K562 (cell line): ENCODE data around the gene PIK3CG. TPM values are rescaled to one million over a fixed set of nuclear protein-coding genes. Genes with fewer than 3 reads are reported as not detected.

Source experiments
- CCAR2 ChIP-seq: fragments of 200-400 bp; formaldehyde crosslinking; IDR thresholded peaks from 2 replicates; pipeline ENCODE4 v1.6.1; 2017; ENCODE audit warnings: mild to moderate bottlenecking, low read depth, low read length
- COPS2 ChIP-seq: fragments of 450-650 bp; conservative IDR thresholded peaks from 2 replicates; pipeline ENCODE4 v1.6.1; 2016; ENCODE audit warnings: mild to moderate bottlenecking, moderate library complexity
- DNMT1 ChIP-seq: fragments of 450-650 bp; IDR thresholded peaks from 2 replicates; pipeline ENCODE4 v1.6.1; 2016; ENCODE audit warnings: antibody characterized with exemption, mild to moderate bottlenecking
- JUNB ChIP-seq: fragments of 450-650 bp; formaldehyde crosslinking; conservative IDR thresholded peaks from 2 replicates; pipeline ENCODE4 v1.4.0; 2020; ENCODE audit warnings: mild to moderate bottlenecking
- MAFF ChIP-seq: IDR thresholded peaks from 2 replicates; pipeline ENCODE4 v1.6.1; 2012; ENCODE audit warnings: low read length, improper control_type of control experiment
- MTA3 ChIP-seq: fragments of 450-650 bp; formaldehyde crosslinking; IDR thresholded peaks from 2 replicates; pipeline ENCODE4 v1.6.1; 2017; ENCODE audit warnings: mild to moderate bottlenecking, borderline replicate concordance
- NCOA4 ChIP-seq: fragments of 450-650 bp; IDR thresholded peaks from 2 replicates; pipeline ENCODE4 v1.6.1; 2018; ENCODE audit warnings: mild to moderate bottlenecking; ENCODE audit not compliant: partially characterized antibody
- RCOR1 ChIP-seq, 2 experiments: IDR thresholded peaks; 2 replicates each; pipeline ENCODE4 v1.6.1; 2012; ENCODE audit warnings: low read depth in 2 of 2, low read length in 2 of 2, borderline replicate concordance in 1 of 2, improper control_type of control experiment in 1 of 2
- SRSF1 ChIP-seq: fragments of 200-400 bp; formaldehyde crosslinking; IDR thresholded peaks from 2 replicates; pipeline ENCODE4 v1.6.1; 2017; ENCODE audit warnings: mild to moderate bottlenecking, low read depth, low read length, moderate library complexity
- SUPT5H ChIP-seq: fragments of 450-650 bp; IDR thresholded peaks from 2 replicates; pipeline ENCODE4 v1.6.1; 2016
- ZFP30 ChIP-seq: fragments of 250-450 bp; sonication (Bioruptor Pico); IDR thresholded peaks from 2 replicates; pipeline ENCODE4 v1.8.0; 2022; ENCODE audit warnings: moderate library complexity, mild to moderate bottlenecking, inconsistent platforms, borderline replicate concordance
- ZNF232 ChIP-seq: sonication (generic); formaldehyde crosslinking; IDR thresholded peaks from 2 replicates; pipeline ENCODE4 v1.8.0; 2022; ENCODE audit warnings: mild to moderate bottlenecking, missing genetic modification reagents
- ZNF707 ChIP-seq: fragments of 250-450 bp; sonication (Bioruptor Pico); conservative IDR thresholded peaks from 2 replicates; pipeline ENCODE4 v1.8.0; 2022; ENCODE audit warnings: inconsistent platforms, mild to moderate bottlenecking, moderate library complexity
- ZNF830 ChIP-seq: fragments of 250-450 bp; sonication (Bioruptor Pico); IDR thresholded peaks from 2 replicates; pipeline ENCODE4 v1.5.0; 2021; ENCODE audit warnings: mild to moderate bottlenecking
- polyA plus RNA-seq, 8 experiments: library from polyadenylated mRNA; depleted of rRNA in 4 of 8; stranded (reverse) in 5 of 8; unstranded in 3 of 8; fragments of >200 nt; fragmentation: Nextera tagmentation in 2 of 8; fragmentation: Illumina TruSeq in 1 of 8; extraction: Ambion mirVana in 2 of 8; extraction: Trizol in 1 of 8; gene quantifications; 2 replicates each; pipeline versions ENCODE4 v1.2.1 to v1.2.3, GENCODE V29; 2011 to 2014; ENCODE audit warnings: inconsistent platforms in 1 of 8, missing spikeins in 1 of 8
- total RNA-seq, 7 experiments: library from RNA; depleted of rRNA in 6 of 7; stranded (reverse); fragments of >200 nt in 6 of 7; fragmentation: Illumina TruSeq in 2 of 7; extraction: Trizol in 2 of 7; gene quantifications; 2 replicates each; pipeline versions ENCODE4 v1.2.1 to v1.2.3, GENCODE V29; 2011 to 2021; ENCODE audit warnings: low replicate concordance in 1 of 7
- TF ChIP-seq, protein P1 (sequence below): fragments of 450-650 bp; formaldehyde crosslinking; IDR thresholded peaks from 2 replicates; pipeline ENCODE4 v1.4.0; 2020; ENCODE audit warnings: mild to moderate bottlenecking, moderate library complexity
- TF ChIP-seq, protein P2 (sequence below): fragments of 450-650 bp; IDR thresholded peaks from 2 replicates; pipeline ENCODE4 v1.6.1; 2017; ENCODE audit warnings: mild to moderate bottlenecking, moderate library complexity
- TF ChIP-seq, protein P3 (sequence below), 2 experiments: fragments of 150-350 bp in 1 of 2; IDR thresholded peaks; 2 replicates each; pipeline ENCODE4 v1.6.1; 2012 to 2016; ENCODE audit warnings: low read depth in 2 of 2, low read length in 2 of 2, mild to moderate bottlenecking in 1 of 2, moderate library complexity in 1 of 2
- TF ChIP-seq, protein P4 (sequence below), 2 experiments: fragments of 450-650 bp in 1 of 2; sonication (generic) in 1 of 2; formaldehyde crosslinking; conservative IDR thresholded peaks; 2 replicates each; pipeline versions ENCODE4 v1.4.0 to v1.8.1; 2020 to 2022; ENCODE audit warnings: mild to moderate bottlenecking in 1 of 2, missing genetic modification reagents in 1 of 2
- TF ChIP-seq, protein P5 (sequence below), 2 experiments: fragments of 450-650 bp in 1 of 2; sonication (generic) in 1 of 2; formaldehyde crosslinking in 1 of 2; IDR thresholded peaks in 1 of 2; conservative IDR thresholded peaks in 1 of 2; 2 replicates each; pipeline versions ENCODE4 v1.6.1 to v1.8.1; 2016 to 2023; ENCODE audit warnings: mild to moderate bottlenecking in 2 of 2, moderate library complexity in 2 of 2, inconsistent platforms in 1 of 2, missing genetic modification reagents in 1 of 2

Gene PIK3CG
- total and polyA plus RNA-seq, 9 of the 15 experiments (the other 6 are each of a cell fraction or from before 2014, with no cell fraction given), result 5.3 to 42.5 (median 29.0) TPM

DNA sequence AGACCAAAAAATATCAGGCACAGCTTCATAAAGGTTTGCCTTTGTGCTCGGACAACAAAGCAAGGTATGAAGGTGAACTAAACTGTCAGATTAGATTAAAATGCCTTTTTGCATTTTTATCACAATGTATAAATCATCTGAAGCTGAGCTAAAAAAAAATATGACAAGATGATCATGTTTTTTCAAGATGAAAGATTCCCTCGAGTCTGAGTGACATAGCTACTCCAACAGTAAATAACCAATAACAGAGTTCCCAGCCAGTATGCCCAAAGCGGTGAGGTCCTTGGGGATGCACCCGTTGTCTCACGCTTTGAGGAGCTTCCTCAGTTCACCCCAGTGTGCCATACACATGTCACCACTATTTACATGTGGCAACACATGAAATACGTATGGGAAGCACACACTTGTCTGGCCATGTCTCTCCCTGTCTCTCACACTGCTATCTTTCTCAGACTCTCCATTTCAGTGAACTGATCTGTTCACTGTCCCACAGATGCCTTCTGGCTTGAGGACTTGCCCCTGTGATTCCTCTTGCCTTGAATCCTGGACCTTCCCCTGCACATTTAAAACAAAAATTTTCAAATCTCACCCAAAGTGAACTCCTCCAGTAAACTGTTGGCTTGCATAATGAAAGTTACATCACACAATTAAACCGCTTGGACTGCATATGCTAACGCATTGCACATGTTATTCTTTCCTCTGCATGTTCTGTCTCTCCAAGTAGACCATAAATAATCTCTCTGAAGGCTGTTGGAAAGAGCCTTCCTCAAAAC is 2.6 kb upstream of the PIK3CG start (continued):
- no peak for TF ChIP-seq CCAR2
- TF ChIP-seq, protein P1, sequence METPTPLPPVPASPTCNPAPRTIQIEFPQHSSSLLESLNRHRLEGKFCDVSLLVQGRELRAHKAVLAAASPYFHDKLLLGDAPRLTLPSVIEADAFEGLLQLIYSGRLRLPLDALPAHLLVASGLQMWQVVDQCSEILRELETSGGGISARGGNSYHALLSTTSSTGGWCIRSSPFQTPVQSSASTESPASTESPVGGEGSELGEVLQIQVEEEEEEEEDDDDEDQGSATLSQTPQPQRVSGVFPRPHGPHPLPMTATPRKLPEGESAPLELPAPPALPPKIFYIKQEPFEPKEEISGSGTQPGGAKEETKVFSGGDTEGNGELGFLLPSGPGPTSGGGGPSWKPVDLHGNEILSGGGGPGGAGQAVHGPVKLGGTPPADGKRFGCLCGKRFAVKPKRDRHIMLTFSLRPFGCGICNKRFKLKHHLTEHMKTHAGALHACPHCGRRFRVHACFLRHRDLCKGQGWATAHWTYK (CRISPR knock-in tag), result no peak
- no peak for TF ChIP-seq ZNF707 (CRISPR knock-in tag)
- TF ChIP-seq ZNF830, result no peak
- TF ChIP-seq ZFP30 (CRISPR knock-in tag), result no peak
- TF ChIP-seq DNMT1, result no peak
- no peak for TF ChIP-seq ZNF232 (CRISPR knock-in tag)
- TF ChIP-seq, protein P2, sequence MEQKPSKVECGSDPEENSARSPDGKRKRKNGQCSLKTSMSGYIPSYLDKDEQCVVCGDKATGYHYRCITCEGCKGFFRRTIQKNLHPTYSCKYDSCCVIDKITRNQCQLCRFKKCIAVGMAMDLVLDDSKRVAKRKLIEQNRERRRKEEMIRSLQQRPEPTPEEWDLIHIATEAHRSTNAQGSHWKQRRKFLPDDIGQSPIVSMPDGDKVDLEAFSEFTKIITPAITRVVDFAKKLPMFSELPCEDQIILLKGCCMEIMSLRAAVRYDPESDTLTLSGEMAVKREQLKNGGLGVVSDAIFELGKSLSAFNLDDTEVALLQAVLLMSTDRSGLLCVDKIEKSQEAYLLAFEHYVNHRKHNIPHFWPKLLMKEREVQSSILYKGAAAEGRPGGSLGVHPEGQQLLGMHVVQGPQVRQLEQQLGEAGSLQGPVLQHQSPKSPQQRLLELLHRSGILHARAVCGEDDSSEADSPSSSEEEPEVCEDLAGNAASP, result no peak
- TF ChIP-seq, protein P3, sequence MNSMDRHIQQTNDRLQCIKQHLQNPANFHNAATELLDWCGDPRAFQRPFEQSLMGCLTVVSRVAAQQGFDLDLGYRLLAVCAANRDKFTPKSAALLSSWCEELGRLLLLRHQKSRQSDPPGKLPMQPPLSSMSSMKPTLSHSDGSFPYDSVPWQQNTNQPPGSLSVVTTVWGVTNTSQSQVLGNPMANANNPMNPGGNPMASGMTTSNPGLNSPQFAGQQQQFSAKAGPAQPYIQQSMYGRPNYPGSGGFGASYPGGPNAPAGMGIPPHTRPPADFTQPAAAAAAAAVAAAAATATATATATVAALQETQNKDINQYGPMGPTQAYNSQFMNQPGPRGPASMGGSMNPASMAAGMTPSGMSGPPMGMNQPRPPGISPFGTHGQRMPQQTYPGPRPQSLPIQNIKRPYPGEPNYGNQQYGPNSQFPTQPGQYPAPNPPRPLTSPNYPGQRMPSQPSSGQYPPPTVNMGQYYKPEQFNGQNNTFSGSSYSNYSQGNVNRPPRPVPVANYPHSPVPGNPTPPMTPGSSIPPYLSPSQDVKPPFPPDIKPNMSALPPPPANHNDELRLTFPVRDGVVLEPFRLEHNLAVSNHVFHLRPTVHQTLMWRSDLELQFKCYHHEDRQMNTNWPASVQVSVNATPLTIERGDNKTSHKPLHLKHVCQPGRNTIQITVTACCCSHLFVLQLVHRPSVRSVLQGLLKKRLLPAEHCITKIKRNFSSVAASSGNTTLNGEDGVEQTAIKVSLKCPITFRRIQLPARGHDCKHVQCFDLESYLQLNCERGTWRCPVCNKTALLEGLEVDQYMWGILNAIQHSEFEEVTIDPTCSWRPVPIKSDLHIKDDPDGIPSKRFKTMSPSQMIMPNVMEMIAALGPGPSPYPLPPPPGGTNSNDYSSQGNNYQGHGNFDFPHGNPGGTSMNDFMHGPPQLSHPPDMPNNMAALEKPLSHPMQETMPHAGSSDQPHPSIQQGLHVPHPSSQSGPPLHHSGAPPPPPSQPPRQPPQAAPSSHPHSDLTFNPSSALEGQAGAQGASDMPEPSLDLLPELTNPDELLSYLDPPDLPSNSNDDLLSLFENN (IDR thresholded peaks at IDR 0.05; ENCODE audit: low read depth in 2 of 2, low read length in 2 of 2), result no peak
- TF ChIP-seq, protein P4, sequence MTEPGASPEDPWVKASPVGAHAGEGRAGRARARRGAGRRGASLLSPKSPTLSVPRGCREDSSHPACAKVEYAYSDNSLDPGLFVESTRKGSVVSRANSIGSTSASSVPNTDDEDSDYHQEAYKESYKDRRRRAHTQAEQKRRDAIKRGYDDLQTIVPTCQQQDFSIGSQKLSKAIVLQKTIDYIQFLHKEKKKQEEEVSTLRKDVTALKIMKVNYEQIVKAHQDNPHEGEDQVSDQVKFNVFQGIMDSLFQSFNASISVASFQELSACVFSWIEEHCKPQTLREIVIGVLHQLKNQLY (CRISPR knock-in tag; conservative IDR thresholded peaks at IDR 0.05), result no peak
- TF ChIP-seq MTA3, result peak; percentile 21; the same call in 1 of the 2 replicates
- no peak for TF ChIP-seq NCOA4
- TF ChIP-seq COPS2, result no peak
- TF ChIP-seq JUNB (CRISPR knock-in tag), result no peak
- no peak for TF ChIP-seq MAFF
- TF ChIP-seq RCOR1 (IDR thresholded peaks at IDR 0.05; ENCODE audit: borderline replicate concordance in 1 of 2, low read depth in 2 of 2, low read length in 2 of 2), result no peak
- TF ChIP-seq SUPT5H, result no peak
- no peak for TF ChIP-seq SRSF1
- TF ChIP-seq, protein P5, sequence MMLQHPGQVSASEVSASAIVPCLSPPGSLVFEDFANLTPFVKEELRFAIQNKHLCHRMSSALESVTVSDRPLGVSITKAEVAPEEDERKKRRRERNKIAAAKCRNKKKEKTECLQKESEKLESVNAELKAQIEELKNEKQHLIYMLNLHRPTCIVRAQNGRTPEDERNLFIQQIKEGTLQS (IDR thresholded peaks at IDR 0.05), result peak; percentile 92
- TF ChIP-seq, protein P5 (CRISPR knock-in tag; conservative IDR thresholded peaks at IDR 0.05), result no peak
